SU-DHL-6 (cell line): ENCODE data around the gene ERN1.

Experiments
- H2AFZ ChIP-seq: fragments of 200-600 bp; sonication (generic); 2 replicates; pipeline ENCODE4 v1.6.1; 2014; ENCODE audit warnings: low read depth, mild to moderate bottlenecking, moderate library complexity, mixed read lengths, antibody characterized with exemption, low read length; ENCODE audit not compliant: severe bottlenecking
- H3F3A ChIP-seq: fragments of 200-600 bp; shearing (Covaris generic); 2 replicates; pipeline ENCODE4 v1.6.0; 2016; ENCODE audit warnings: antibody characterized with exemption, mild to moderate bottlenecking; ENCODE audit not compliant: insufficient read depth
- H3K27ac ChIP-seq: fragments of 200-600 bp; sonication (generic); 2 replicates; pipeline ENCODE4 v1.5.1; 2016; ENCODE audit warnings: low read depth, mild to moderate bottlenecking, low read length, moderate library complexity, mixed read lengths
- H3K27me3 ChIP-seq: fragments of 200-600 bp; sonication (generic), shearing (Covaris generic); 2 replicates; pipeline ENCODE4 v1.6.0; 2014; ENCODE audit warnings: mild to moderate bottlenecking, low read length
- H3K36me3 ChIP-seq: fragments of 200-600 bp; sonication (generic); 2 replicates; pipeline ENCODE4 v1.6.1; 2014; ENCODE audit warnings: mild to moderate bottlenecking, low read length, mixed read lengths
- H3K4me2 ChIP-seq: fragments of 300-600, 200-600 bp; shearing (Covaris generic), sonication (generic); 2 replicates; pipeline ENCODE4 v1.6.0; 2014; ENCODE audit warnings: low read length, low read depth, mild to moderate bottlenecking; ENCODE audit not compliant: poor library complexity, severe bottlenecking
- H3K4me3 ChIP-seq: fragments of 200-600 bp; sonication (generic); 2 replicates; pipeline ENCODE4 v1.5.1; 2014; ENCODE audit warnings: antibody characterized with exemption, low read length, mild to moderate bottlenecking, mixed read lengths; ENCODE audit not compliant: insufficient read depth, poor library complexity, severe bottlenecking
- H3K79me2 ChIP-seq: fragments of 200-600 bp; sonication (generic); 2 replicates; pipeline ENCODE4 v1.6.1; 2014; ENCODE audit warnings: mild to moderate bottlenecking, low read length, moderate library complexity; ENCODE audit not compliant: insufficient read depth
- H3K9ac ChIP-seq: fragments of 200-600 bp; sonication (generic); 2 replicates; pipeline ENCODE4 v1.7.0; 2014; ENCODE audit warnings: mild to moderate bottlenecking, low read length
- H3K9me2 ChIP-seq: fragments of 200-600 bp; sonication (generic); replicated peaks from 2 replicates; pipeline ENCODE4 v1.6.1; 2014; ENCODE audit warnings: low read length; ENCODE audit not compliant: insufficient read depth
- H3K9me3 ChIP-seq: fragments of 200-600 bp; sonication (generic); 2 replicates; pipeline ENCODE4 v1.6.1; 2014; ENCODE audit warnings: low read length, mixed read lengths; ENCODE audit not compliant: insufficient read depth
- H4K20me1 ChIP-seq: fragments of 200-600 bp; sonication (generic); 2 replicates; pipeline ENCODE4 v1.6.1; 2014; ENCODE audit warnings: low read depth, mild to moderate bottlenecking, antibody characterized with exemption, low read length, moderate library complexity, mixed read lengths
- EZH2phosphoT487 ChIP-seq: fragments of 200-600 bp; sonication (generic), shearing (Covaris generic); conservative IDR thresholded peaks from 2 replicates; pipeline ENCODE4 v1.6.1; 2018; ENCODE audit warnings: mild to moderate bottlenecking, antibody characterized with exemption, low read length, moderate library complexity, mixed read lengths
- TF ChIP-seq, protein P1 (sequence below): fragments of 200-600 bp; sonication (generic); IDR thresholded peaks from one replicate; pipeline ENCODE4 v1.5.1; 2017; ENCODE audit warnings: antibody characterized with exemption, mild to moderate bottlenecking, low read length, moderate library complexity; ENCODE audit not compliant: insufficient read depth, poor library complexity, severe bottlenecking

ERN1 gene

DNA sequence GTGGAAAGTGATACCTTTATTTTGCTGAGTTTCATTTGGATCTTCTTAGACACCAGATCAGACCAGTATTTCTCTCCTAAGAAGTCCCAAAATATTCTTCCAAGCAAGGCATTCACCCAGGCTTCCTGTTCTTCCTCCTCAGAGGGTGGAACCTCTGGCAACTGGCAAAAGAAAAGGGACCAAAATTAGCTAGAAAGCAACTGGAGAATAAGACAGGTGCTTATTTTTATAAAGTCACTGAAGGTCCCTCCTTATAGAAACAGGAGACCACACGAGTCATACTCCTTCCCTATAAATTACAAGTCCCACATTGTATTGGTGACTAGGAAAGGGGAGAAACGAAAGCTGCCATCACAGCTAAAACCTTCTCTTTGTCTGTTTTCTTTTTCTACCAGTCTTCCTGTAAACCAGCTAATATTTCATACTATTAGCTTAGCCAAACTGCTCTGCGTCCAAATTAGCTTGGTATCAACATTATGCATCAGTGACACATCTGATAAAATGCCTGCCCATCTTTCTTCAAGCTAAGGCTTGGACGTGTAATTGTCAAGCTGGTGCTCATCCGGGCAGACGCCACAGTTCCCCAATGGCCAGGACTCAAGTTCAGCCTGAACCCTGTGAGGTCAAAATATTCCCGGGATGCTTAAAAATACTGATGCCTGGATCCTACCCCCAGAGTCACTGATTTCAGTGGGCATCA, 47.5 kb upstream of the ERN1 start:
- Histone ChIP-seq H2AFZ (no peak overlapping the region), H3K9ac (no peak overlapping the region), H3K79me2 (no peaks in the 10 kb centered on the region), H4K20me1 (no peaks in the 10 kb centered on the region), H3K27ac (no peak overlapping the region), H3K9me2 (no peaks in the 10 kb centered on the region), H3K36me3 (no peaks in the 10 kb centered on the region), H3K4me3 (no peak overlapping the region), H3K27me3 (no peaks in the 10 kb centered on the region), H3K4me2 (no peak overlapping the region), H3K9me3 (no peaks in the 10 kb centered on the region), H3F3A (no peaks in the 10 kb centered on the region)
- TF ChIP-seq, protein P1, sequence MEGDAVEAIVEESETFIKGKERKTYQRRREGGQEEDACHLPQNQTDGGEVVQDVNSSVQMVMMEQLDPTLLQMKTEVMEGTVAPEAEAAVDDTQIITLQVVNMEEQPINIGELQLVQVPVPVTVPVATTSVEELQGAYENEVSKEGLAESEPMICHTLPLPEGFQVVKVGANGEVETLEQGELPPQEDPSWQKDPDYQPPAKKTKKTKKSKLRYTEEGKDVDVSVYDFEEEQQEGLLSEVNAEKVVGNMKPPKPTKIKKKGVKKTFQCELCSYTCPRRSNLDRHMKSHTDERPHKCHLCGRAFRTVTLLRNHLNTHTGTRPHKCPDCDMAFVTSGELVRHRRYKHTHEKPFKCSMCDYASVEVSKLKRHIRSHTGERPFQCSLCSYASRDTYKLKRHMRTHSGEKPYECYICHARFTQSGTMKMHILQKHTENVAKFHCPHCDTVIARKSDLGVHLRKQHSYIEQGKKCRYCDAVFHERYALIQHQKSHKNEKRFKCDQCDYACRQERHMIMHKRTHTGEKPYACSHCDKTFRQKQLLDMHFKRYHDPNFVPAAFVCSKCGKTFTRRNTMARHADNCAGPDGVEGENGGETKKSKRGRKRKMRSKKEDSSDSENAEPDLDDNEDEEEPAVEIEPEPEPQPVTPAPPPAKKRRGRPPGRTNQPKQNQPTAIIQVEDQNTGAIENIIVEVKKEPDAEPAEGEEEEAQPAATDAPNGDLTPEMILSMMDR, result no peak
- TF ChIP-seq EZH2phosphoT487, result no peak

DNA sequence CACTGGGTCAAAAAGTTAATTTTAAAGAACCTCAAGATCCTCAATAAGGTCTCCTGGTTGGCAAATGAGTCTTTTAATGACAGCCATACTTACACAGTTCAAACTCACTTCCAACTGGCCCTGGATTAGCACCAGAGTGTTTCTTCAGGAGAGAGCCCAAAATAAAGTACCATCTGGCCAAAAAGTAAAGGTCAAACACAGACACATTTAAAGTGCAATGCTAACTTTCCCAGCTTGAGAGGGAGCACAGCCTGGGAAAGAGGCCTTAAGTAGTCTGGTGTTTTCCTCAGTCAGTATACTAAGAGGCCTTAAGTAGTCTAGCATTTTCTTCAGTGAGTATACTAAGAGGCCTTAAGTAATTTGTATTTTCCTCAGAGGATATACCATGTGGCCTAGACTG, 46.6 kb upstream of the ERN1 start:
- Histone ChIP-seq H3K79me2 (no peaks in the 10 kb centered on the region), H3K27ac (no peak overlapping the region), H3K4me2 (no peak overlapping the region), H4K20me1 (no peaks in the 10 kb centered on the region), H3K9me2 (no peaks in the 10 kb centered on the region), H3K36me3 (no peaks in the 10 kb centered on the region), H3K4me3 (no peak overlapping the region), H3F3A (no peaks in the 10 kb centered on the region), H3K9ac (no peak overlapping the region), H2AFZ (no peak overlapping the region), H3K9me3 (no peaks in the 10 kb centered on the region), H3K27me3 (no peaks in the 10 kb centered on the region)
- TF ChIP-seq, protein P1, result no peak
- no peak for TF ChIP-seq EZH2phosphoT487

DNA sequence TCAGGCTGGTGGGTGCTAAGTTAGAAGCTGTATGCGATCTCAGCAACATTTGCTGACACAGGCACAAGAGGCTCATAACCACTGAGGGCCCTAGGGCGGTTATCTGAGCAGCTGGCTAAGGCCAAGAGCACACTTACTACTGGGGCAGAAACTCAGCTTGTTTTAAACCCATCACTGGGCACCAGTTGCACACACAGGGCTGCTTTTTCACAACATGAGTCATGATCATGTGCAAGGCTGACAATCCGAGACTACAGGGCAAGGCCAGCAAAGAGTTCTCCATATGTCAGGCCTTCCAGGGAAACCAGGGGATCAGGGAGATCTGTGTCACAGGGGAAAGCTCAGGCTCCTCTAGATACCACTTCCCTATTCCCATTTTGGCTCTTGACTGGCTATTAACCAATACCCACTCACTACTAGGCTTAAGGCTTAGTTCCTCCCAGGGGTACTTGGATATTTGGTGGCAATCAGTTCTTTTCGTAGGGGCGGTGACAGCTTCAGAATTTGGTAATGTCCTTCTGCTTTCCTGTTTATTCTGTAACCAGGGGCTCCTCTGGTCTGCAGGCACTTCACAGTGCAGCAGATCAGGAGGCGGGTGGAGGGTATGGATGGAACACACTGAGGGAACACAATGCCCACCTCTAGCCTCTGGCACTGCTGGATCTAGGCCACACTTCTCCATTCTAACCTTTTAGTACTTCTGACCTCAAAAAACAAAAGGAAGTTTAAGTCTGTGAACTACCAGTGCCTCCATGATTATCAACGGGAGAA, 44.9 kb upstream of the ERN1 start:
- H4K20me1 ChIP-seq, result no peaks in the 10 kb centered on the region
- TF ChIP-seq, protein P1, result no peak
- TF ChIP-seq EZH2phosphoT487, result no peak
- H3K79me2 ChIP-seq, result no peaks in the 10 kb centered on the region
- no peak overlapping the region for H3K4me3 ChIP-seq
- H3K36me3 ChIP-seq, result no peaks in the 10 kb centered on the region
- H3K9me2 ChIP-seq, result no peaks in the 10 kb centered on the region
- no peak overlapping the region for H3K4me2 ChIP-seq
- H3K27me3 ChIP-seq, result no peaks in the 10 kb centered on the region
- H3F3A ChIP-seq, result no peaks in the 10 kb centered on the region
- H3K9me3 ChIP-seq, result no peaks in the 10 kb centered on the region
- no peak overlapping the region for H3K9ac ChIP-seq
- H3K27ac ChIP-seq, result no peak overlapping the region
- no peak overlapping the region for H2AFZ ChIP-seq
